Measurements from ENCODE around the gene NPHP4. TPM values are rescaled to one million over a fixed set of nuclear protein-coding genes. Genes with fewer than 3 reads are reported as not detected.

NPHP4 gene
- total RNA-seq, 1 experiment from 2014 or later: 20.0 TPM

DNA sequence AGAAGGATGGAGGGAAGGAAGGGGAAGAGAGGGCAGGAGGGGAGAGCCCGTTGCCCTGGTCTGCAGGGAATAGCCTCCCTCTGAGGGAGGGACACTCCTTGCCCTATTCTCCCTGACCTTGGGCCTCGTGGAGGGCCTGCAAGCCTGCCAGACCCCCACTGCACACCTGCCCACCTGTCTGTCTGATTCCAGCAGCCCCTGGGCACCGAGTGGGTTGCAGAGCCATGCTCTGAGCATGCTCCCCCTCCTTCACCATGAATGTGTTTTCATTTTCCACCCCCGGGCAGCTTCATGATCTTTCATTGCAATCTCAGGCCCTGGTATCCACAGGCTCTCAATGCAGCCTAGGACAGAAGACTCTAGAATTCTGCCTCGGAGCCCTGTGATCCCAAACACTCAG is 5.1 kb upstream of the NPHP4 start:
- Histone ChIP-seq H2AFZ (ENCODE audit: low read depth, low read length, poor library complexity, severe bottlenecking) (no peak overlapping the region), H3K27me3 (ENCODE audit: insufficient read depth, low read length) (no peaks in the 10 kb centered on the region), H3K4me2 (ENCODE audit: low read length) (no peak overlapping the region), H3K4me1 (ENCODE audit: control insufficient read depth in 1 of 2, insufficient read depth in 2 of 2, low read length in 2 of 2) (peaks cover 13 to 21% of the 10 kb centered on the region in 2 experiments), H3K9ac (ENCODE audit: low read length) (no peak overlapping the region), H3K9me2 (ENCODE audit: insufficient read depth) (no peaks in the 10 kb centered on the region), H4K20me1 (ENCODE audit: insufficient read depth) (no peaks in the 10 kb centered on the region), H3K4me3 (replicated peaks in 1 of 2; ENCODE audit: low read depth in 1 of 2, low read length in 2 of 2) (no peak overlapping the region), H3K9me3 (ENCODE audit: control insufficient read depth in 1 of 2, insufficient read depth in 1 of 2, low read depth in 1 of 2, low read length in 2 of 2) (no peaks in the 10 kb centered on the region), H3K27ac (ENCODE audit: low read depth, low read length) (no peak overlapping the region), H3K79me2 (ENCODE audit: insufficient read depth, low read length) (no peaks in the 10 kb centered on the region), H3K36me3 (ENCODE audit: control insufficient read depth in 1 of 2, insufficient read depth in 2 of 2, low read length in 2 of 2) (no peaks in the 10 kb centered on the region)
- DNase-seq (ENCODE audit: low read depth, low spot score) (no peak), ATAC-seq (no peak)
- TF ChIP-seq SRF (IDR thresholded peaks at IDR 0.05; ENCODE audit: low read depth): no peak
- TF ChIP-seq, protein P1, sequence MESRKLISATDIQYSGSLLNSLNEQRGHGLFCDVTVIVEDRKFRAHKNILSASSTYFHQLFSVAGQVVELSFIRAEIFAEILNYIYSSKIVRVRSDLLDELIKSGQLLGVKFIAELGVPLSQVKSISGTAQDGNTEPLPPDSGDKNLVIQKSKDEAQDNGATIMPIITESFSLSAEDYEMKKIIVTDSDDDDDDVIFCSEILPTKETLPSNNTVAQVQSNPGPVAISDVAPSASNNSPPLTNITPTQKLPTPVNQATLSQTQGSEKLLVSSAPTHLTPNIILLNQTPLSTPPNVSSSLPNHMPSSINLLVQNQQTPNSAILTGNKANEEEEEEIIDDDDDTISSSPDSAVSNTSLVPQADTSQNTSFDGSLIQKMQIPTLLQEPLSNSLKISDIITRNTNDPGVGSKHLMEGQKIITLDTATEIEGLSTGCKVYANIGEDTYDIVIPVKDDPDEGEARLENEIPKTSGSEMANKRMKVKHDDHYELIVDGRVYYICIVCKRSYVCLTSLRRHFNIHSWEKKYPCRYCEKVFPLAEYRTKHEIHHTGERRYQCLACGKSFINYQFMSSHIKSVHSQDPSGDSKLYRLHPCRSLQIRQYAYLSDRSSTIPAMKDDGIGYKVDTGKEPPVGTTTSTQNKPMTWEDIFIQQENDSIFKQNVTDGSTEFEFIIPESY (IDR thresholded peaks at IDR 0.05; ENCODE audit: extremely low read depth, insufficient replicate concordance, low read length): no peak
- ChIA-PET POLR2A (interaction anchor here (0.5 kb wide), 1 partner anchor 405 kb away, joined by 3 read pairs; no protein-coding TSS in a partner anchor), CTCF (no interaction called here), RAD21 (ENCODE audit: low non-redundant PET in 1 of 2, low total read pairs in 2 of 2, uncharacterized antibody in 2 of 2, unreplicated experiment in 2 of 2) (no interaction called here)
- intact Hi-C loops (cut with micrococcal nuclease): no loop called here
- no TSS peak for BruUV-seq (replicated peaks)

DNA sequence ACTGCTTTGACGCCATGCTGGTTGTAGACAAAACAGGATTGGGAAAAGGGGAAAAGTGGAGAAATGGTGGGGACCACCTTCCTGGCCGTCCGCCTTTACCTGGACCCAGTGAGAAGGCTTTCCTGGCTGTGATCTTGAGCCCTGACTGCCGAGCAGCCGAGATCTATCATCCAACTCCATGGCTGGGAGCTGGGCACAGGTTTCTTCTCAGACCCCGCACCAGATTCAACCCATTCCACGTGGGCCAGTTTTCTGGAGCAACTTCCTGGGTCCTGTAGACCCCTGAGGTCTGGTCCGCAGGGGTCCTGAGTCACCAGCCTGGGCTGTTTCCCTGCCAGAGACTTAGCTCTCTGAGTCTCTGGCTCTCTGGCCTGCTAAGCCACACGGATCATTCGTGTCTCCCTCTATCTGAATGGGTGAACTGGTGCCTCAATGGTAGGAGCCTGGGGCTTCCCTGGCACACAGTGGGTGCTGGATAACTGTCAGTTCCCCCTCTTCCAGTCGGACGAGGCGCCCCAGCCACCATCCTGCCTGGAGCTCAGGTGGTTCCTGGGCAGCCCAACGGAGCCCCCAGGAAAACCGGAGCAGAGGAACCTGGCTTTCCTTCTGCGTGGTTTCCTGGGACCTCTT is 4.5 kb upstream of the NPHP4 start:
- no peaks in the 10 kb centered on the region for H3K9me3 ChIP-seq (ENCODE audit: control insufficient read depth in 1 of 2, insufficient read depth in 1 of 2, low read depth in 1 of 2, low read length in 2 of 2)
- H2AFZ ChIP-seq (ENCODE audit: low read depth, low read length, poor library complexity, severe bottlenecking): no peak overlapping the region
- H3K4me1 ChIP-seq (ENCODE audit: control insufficient read depth in 1 of 2, insufficient read depth in 2 of 2, low read length in 2 of 2): peaks cover 9 to 15% of the 10 kb centered on the region in 2 experiments
- H4K20me1 ChIP-seq (ENCODE audit: insufficient read depth): no peaks in the 10 kb centered on the region
- H3K27me3 ChIP-seq (ENCODE audit: insufficient read depth, low read length): no peaks in the 10 kb centered on the region
- H3K9ac ChIP-seq (ENCODE audit: low read length): no peak overlapping the region
- no peaks in the 10 kb centered on the region for H3K79me2 ChIP-seq (ENCODE audit: insufficient read depth, low read length)
- H3K36me3 ChIP-seq (ENCODE audit: control insufficient read depth in 1 of 2, insufficient read depth in 2 of 2, low read length in 2 of 2): no peaks in the 10 kb centered on the region
- DNase-seq (ENCODE audit: low read depth, low spot score): no peak
- H3K4me3 ChIP-seq (replicated peaks in 1 of 2; ENCODE audit: low read depth in 1 of 2, low read length in 2 of 2): no peak overlapping the region
- no peak overlapping the region for H3K4me2 ChIP-seq (ENCODE audit: low read length)
- ATAC-seq: no peak
- no peaks in the 10 kb centered on the region for H3K9me2 ChIP-seq (ENCODE audit: insufficient read depth)
- ChIA-PET POLR2A (interaction anchor here (0.5 kb wide), 1 partner anchor 406 kb away, joined by 3 read pairs; no protein-coding TSS in a partner anchor), RAD21 (ENCODE audit: low non-redundant PET in 1 of 2, low total read pairs in 2 of 2, uncharacterized antibody in 2 of 2, unreplicated experiment in 2 of 2) (no interaction called here), CTCF (no interaction called here)
- no TSS peak for BruUV-seq (replicated peaks)
- intact Hi-C loops (cut with micrococcal nuclease): no loop called here
- TF ChIP-seq RAD21 (IDR thresholded peaks at IDR 0.05; ENCODE audit: low read depth) (no peak), POLR2A (IDR thresholded peaks at IDR 0.05; ENCODE audit: borderline replicate concordance, extremely low read depth, insufficient read depth, insufficient read length) (no peak), SP1 (IDR thresholded peaks at IDR 0.05; ENCODE audit: low read depth) (no peak), EZH2 (IDR thresholded peaks at IDR 0.05) (no peak), YY1 (IDR thresholded peaks at IDR 0.05; ENCODE audit: extremely low read depth, insufficient replicate concordance, low read depth, low read length) (no peak), SRF (IDR thresholded peaks at IDR 0.05; ENCODE audit: low read depth) (no peak), SIN3A (IDR thresholded peaks at IDR 0.05; ENCODE audit: low read depth) (no peak), CBX3 (IDR thresholded peaks at IDR 0.05; ENCODE audit: low read depth) (no peak)
- TF ChIP-seq, protein P2, sequence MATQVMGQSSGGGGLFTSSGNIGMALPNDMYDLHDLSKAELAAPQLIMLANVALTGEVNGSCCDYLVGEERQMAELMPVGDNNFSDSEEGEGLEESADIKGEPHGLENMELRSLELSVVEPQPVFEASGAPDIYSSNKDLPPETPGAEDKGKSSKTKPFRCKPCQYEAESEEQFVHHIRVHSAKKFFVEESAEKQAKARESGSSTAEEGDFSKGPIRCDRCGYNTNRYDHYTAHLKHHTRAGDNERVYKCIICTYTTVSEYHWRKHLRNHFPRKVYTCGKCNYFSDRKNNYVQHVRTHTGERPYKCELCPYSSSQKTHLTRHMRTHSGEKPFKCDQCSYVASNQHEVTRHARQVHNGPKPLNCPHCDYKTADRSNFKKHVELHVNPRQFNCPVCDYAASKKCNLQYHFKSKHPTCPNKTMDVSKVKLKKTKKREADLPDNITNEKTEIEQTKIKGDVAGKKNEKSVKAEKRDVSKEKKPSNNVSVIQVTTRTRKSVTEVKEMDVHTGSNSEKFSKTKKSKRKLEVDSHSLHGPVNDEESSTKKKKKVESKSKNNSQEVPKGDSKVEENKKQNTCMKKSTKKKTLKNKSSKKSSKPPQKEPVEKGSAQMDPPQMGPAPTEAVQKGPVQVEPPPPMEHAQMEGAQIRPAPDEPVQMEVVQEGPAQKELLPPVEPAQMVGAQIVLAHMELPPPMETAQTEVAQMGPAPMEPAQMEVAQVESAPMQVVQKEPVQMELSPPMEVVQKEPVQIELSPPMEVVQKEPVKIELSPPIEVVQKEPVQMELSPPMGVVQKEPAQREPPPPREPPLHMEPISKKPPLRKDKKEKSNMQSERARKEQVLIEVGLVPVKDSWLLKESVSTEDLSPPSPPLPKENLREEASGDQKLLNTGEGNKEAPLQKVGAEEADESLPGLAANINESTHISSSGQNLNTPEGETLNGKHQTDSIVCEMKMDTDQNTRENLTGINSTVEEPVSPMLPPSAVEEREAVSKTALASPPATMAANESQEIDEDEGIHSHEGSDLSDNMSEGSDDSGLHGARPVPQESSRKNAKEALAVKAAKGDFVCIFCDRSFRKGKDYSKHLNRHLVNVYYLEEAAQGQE (IDR thresholded peaks at IDR 0.05; ENCODE audit: low read depth): no peak
- no peak overlapping the region for H3K27ac ChIP-seq (ENCODE audit: low read depth, low read length)
